GM18858 (cell line): ENCODE results near the gene CTBP2.

ENCODE experiments used
- ATAC-seq: cut with Tn5 transposase; IDR thresholded peaks from one replicate; pipeline ENCODE4 v1.9.1; 2021; ENCODE audit not compliant: unreplicated experiment

The CTBP2 gene

DNA sequence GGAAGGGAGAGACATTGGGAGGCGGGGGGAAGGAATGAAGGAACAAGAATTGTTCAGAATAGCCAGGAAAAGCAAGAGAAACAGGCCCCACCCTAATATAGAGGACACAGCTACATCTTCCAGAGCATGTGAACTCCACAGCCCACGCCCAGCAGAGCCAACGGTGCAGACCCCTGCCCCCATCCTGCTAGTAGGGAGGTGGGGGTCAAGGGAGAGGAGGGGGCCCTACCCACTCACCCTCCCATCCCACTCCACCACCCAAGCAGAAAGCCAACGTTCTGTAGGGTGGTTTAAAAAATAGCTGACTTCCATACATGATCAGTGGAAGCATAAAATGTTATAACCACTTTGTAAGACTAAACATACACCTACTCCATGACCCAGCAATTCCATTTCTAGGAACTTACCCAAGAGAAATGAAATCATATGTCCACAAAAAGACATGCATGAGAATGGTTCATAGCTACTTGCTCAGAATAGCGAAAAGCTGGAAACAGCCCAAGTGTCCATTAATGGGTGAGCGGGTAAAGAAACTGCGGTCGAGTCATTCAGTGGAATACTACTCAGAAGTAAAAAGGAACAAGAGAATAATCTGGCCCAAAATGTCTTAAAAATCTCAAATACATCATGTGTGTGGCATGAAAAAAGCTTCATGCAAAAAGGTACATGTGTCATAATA, 31.8 kb downstream of the CTBP2 start:
- no peak for ATAC-seq

DNA sequence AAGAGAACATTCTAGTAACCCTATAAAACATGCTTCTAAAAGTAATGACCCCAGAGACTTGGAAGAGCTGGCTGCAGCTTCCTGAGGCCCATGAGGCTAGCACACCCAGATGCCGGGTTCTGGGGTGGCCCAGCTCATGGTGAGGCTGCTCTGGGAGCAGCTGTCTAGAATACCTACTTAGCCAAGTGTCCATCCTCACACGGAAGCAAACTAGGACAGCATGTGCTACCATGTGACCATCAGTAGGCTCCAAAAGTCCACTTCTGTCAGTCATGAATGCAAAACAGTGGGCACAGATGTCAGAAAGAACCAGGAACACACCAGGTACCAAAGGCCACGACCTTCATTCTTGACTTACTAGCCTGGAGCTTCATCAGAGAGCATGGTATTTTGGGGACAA, 32.4 kb downstream of the CTBP2 start:
- ATAC-seq: no peak

DNA sequence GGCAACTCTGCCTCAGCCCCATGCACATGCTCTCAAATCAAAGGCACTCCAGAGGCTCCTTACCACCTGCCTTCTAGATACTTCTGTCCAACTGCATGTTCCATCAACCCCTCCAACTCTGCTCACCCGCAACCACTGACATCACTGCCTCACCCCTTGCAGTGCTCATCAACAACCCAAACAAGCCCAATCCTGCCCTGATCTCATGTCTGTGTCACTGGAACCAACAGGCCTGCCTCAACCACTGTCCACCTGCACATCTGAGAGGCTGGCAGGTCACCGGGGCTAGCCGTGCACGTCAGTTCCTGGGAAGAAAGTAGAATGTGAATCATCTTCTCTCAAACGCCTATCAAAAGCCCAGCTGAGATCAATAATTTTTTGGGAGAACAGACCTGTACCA, 33.3 kb downstream of the CTBP2 start:
- no peak for ATAC-seq

DNA sequence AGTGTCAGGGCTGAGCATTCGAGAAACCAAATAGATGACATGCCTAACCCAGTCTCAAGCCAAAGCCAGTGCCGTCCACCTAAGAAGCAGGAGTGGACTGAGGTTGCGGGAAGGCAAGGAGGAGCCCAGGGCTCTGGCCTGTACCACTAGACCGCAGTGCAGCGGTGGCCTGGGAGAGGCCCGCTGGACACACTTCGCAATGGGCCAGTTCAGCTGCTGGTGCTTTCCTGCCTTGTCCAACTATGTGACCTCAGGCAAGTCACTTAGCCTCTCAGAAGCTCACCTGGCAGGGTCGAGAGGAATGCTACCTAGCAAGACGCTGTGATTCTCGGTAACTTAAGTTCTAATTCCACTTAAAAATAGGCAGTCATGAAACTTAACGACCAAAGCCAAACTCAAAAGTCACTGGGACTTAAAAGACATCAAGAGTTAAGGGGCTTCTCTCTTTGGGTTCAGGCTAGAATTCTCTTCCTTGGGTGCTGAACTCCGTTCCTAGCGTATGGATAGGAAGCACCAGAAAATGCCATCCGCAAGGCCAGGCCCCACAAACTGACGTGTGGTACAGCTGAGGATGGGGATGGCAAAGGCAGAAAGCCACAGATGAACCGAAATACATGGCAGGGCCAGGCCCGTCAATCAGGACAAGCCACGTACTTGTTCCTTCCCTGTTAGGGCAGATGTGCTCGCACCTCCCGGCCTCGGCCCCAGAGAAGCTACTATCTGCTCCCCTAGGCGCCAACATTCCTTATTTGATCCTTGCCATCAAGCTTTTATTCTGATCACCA, 34.2 kb downstream of the CTBP2 start:
- no peak for ATAC-seq

DNA sequence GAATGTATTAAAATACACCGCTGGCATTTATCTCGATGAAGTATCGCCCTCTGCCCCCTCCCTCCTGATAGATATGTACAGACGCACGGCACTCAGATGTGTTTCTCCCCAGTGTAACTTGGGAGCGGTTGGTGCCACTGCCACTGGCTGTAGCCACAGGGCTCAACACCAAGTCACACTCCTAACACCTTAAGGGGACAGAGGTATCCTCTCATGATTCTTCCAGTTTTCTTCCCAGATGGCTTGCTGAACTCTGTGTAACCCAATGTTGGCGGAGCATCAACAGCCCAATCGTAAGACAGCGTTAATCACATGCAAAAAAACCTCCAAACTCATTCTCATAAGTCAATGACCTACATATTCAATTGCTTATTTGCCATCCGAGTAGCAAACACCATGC, 35.5 kb downstream of the CTBP2 start:
- no peak for ATAC-seq

DNA sequence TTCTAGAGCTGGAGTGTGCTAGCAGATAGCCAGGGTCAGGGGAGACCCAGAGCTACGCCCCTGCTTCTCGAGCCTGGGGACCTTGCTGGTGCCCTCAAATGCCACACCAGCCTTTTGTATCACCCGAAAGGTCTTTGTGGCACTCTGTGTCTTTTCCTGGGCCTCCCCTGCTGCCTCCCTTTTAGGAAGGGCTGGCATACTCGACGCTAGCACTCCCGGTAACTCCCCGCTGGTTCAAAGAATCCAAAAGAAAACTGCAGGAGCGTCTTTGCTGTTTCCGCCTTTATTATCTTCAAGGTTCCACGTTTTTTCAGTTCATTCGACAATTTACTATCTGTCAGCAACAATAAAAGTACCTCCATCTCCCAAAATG, 36.3 kb downstream of the CTBP2 start:
- ATAC-seq: no peak

DNA sequence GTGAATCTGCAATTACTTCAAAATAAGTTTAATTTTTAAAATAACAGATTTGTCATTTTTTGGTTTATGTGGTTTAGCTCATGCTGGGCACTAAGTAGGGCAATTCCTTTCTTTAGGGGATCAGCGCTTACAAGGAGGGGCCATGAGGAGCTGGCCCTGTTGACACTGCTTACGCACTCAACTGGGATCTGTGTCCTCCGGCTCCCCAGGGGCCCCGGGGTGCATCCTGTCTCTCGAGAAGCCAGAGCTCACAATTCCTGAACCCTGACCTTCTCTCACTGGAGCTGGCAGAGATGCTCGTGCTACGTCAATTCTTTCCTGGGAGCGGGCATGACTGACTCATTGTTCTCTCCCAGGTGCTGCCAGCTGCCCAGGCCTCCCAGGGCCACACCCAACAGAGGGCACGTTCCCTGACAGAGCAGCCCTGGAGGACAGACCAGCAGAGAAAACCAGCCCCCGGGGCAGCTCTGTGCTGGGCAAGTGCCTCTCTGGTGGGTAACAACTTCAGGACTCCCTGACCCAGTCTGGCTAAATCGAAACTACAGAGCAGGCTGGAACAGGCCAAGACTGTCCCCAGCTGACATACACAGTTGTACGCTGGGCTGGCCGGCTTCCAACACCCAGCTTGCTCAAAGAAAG, 36.8 kb downstream of the CTBP2 start:
- no peak for ATAC-seq

DNA sequence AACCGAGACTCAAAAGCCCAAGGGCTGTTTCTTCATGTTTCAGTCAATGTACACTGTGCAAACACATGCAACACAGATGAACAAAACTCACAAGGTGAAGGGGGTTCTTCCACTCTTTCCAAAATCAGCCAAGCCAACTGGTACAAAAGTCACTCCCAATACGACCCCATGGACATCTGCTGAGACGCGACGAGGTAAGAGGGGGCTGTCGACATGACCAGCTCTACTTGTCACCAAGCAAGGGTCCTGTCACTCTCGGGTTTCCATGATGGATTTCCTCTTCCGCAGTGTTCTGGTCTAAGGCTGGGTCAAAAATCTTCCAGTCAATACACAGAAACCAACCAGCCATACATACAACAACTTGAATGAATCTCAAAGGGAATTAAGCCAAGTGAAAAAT, 37.8 kb downstream of the CTBP2 start:
- no peak for ATAC-seq

DNA sequence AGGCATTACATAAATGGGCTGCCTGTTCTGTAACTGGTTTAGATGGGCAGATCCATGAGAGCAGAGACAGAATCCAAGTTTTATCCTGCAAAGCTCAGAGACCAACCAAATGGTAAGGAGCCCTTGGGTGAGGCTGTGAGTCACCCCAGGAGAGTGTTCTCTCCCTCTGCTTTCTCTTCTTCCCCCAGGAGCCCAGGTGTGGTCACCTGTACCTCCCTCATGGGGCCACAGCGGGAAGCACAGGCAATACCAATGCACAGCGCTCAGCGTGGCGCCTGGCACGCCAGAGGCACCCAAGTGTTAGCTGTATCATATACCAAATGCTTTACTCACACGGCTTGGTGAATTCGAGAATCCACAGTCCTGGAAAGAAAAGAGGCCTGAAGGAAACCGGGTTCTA, 39.4 kb downstream of the CTBP2 start:
- no peak for ATAC-seq

DNA sequence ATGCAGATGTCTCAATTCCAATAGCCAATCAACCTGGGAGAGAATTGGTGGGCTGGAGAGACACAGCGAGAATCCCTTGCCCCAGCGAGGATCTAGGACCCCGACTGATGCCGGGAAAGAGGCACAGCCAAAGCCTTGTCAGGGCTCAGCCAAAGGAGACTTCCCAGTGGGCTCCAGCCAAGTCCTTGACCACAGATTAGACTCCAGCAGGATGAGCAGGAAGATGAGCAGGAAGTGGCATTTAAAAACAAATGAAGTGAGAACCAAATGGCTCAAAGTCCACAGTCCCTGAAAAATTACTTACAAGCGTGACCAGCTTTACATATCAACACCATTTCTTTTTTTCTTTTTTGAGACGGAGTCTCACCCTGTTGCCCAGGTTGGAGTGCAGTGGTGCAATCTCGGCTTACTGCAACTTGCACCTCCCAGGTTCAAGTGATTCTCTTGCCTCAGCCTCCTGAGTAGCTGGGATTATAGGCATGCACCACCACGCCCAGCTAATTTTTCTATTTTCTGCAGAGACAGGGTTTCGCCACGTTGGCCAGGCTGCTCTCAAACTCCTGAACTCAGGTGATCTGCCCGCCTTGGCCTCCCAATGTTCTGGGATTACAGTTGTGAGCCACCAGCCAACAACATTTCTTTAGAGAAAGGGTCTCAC, 40.2 kb downstream of the CTBP2 start:
- no peak for ATAC-seq

DNA sequence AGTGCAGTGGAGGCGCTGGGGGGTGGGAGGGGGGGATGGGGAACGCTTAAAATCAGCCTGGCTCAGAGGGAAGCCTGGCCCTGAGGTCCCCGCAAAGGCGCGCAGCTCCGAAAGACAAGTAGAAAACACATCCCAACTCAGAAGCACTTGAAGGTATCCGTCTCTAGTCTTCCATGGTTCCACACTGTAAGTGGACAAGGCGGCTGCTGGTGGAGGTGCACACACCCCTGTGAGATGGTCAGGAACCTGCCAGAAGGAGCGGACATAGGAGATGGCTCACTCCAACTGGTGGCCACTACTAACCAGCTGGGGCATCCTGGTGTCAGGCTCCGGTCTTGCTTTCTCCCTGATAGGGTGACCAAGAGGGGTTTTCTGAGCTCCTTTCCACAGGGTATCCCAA, 41.7 kb downstream of the CTBP2 start:
- no peak for ATAC-seq

DNA sequence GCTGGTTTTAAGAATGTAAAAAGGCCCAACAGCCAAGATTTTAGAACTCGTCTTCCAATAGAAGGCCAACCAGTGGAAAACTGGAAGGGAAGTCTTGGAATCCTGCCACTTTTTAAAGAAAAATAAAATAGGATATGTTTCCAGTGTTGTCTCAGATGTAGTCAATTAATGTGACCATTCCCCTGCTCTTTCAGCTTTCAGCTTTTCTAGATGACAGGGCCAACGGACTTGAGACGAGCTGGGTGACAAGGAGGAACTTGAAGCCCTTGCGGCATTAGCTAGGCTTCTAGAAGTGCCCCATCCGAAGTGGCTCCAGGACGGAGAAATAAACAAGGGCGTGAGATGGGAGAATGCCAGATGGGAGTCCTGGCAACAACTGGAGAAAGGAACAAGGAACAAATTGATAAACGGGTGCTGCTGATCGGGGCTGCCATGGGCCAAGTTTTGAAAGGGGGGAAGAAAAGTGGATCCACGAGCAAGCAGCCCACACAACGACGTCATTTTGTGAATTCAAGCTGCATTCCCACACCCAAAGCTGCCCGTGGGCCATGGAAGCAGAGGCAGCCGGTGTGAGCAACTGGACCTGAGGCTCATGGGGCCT, 42.3 kb downstream of the CTBP2 start:
- no peak for ATAC-seq

DNA sequence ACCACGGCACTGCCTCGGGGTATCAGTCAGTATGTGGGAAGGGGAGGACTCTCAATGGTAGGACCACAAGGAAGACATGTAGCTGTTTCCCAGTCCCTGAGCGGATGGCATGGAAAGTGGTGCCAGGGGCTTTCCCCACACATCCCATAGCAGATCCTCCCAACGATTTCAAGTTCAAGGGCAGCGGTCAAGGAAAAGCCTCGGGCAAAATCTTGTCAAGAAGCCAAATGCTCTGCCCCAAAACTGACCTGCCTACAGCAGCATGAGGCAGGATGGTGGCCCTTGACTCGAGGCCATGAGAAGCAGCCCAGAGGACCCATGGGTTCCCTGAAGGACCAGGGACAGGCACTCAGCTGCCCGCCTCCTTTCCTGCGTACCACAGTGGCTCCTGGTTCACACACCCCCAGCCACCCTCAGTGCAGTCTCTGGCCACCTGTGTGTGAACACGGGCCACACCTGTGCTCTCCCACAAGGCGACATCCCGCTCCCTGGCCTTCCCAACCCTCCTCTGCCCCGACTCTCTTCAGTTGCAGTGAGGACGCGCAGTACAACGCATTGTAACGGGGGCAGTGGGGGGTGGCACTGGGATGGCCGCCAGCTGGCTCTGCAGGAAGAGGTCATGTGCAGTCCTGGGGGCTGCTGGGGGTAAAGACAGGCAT, 43.6 kb downstream of the CTBP2 start:
- ATAC-seq: no peak

DNA sequence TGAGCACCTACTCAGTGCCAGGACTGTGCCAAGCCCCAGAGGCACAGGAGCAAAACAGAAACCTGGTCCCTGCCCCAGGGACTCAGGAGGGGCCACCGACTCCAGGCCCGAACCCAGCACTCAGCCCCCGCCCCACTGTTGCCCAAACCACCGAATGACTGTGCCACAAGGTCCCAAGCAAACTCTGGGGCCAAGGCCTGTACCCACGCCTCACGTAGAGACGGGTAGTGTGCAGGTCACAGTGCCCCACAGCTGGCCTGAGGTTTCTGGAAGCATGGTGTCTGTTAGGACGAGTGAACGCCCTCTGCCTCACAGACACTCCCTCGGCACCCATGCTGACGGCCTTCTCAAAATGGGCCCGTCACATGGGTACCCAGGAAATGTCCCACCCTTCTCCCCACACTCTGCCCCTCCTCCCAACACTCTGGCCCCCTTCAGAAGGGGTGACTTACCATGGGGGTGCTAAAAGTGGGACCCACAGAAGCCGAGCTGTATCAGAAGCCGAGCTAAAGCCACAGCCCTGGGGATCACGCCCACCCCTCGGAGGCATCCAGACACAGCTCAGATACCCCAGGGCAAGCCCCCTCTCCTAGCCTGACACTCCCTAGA, 44.2 kb downstream of the CTBP2 start:
- ATAC-seq: no peak

DNA sequence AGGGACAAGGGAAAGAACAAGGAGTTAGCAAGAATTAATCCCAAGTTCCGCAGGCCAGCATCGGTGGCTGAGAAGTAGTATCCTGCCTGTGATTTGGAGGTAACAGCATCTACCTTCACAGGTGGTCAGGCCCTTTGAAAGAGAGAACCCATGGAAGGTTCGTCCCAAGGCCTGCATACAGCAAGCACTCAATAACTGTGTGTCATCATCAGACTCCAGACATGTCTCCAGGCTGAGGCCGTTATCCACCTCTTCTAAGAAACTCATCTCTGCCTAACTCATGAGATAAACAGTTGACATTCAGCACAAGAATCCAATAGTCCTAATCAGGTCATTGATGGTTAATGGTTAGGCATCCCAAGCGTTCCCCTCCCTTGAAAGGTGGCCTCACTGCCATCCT, 45.0 kb downstream of the CTBP2 start:
- no peak for ATAC-seq

DNA sequence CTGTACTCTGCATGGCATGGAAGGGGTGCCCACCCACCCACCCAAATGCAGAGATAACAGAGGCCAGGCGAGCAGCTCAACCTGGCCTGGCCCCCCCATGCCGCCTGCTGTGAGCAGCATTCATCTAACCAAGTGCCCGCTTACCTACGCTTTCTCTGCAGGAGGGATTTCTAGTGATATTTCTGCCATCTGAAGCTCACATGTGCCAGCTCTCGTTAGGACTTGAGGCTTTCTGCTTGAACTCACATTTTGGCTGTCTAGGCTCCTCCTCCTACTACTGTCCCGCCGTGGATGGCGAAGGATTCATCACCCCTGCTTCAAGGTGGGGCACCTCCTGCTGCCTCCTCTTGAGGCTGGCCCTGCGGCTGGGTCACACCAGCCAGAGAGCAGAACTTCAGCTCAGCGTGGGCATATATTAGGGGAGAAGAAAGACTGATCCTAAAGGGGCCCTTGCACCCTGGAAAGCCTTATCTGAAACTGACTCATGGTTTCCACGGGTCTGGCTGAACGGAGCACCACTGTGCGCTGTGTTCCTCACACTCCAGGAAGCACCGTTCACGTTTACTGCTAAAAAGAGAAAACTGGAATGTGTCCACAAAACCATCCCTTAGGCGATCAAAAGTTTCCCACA, 45.5 kb downstream of the CTBP2 start:
- ATAC-seq: no peak

DNA sequence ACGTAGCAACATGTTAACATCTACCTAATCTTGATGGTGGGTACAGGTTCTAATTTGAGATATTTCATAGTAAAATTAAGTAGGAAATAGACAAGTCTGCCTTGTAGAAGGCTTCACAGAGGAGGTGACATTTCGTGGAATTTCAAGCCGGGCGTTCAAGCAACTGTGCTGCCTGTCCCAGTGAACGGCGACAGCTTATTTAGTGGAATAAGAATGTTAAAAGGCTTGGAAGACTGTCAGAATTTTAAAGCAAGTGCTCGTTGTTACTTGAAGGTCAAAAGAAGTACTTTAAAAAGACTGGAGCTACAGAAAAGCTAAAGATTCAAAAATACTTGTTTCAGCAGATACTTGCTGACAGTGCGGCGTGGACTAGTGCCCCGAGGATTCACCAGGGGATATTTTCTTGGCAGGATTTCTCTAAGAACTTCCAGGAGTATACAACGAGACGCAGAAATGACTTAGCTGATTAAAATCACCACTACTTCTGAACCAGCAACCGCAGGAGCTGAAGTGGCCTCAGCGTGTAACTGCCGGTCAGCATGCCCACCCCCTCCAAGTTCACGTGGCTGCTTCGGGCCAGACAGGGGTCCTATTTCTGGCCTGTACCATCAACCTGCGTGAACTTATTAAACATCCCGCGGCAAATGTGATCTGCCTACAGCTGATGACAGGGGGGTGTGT, 46.5 kb downstream of the CTBP2 start:
- ATAC-seq: no peak

DNA sequence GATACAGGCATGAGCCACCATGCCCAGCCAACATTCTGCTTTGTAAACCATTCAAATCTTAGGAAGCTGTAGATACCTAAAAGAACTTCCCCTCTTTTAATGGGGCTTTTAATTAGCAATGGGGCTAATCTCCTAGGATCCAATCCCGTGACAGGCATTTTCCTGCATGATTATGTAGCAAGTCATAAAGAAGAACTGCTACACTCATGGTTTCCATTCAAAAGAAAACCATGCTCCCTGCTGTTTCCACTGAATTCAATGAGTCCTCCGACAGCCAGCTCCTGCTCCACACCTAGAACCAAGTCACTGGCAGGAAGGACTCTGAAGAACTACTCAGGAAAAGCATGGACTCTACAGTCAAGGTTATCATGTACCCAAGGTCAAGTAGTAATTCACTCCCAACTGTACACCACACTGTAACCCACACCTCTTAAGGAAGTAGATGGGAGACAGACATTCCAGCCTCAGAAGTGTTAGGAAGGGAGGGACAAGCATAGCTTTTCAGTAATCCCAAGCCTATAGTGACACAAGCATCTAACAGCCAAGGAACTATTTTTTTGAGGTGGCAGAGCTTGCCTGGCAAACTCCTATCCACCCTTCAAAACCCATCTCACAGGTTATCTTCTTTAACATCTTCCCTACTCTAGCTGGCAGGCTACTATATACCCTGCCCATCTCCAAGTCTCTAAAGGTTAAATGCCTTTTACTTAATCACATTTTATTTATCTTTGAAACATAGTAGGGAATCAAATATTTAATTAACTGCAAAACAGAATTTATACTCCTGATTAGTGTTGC, 47.5 kb downstream of the CTBP2 start:
- ATAC-seq: no peak
